ENCODE measurements around the gene SNPH. TPM values are rescaled to one million over a fixed set of nuclear protein-coding genes. Genes with fewer than 3 reads are reported as not detected.
"Not testable (repeated sequence)": the region's sequence is repeated elsewhere in the genome, so short reads cannot be mapped to it uniquely, and the experiment has no call there.

Gene SNPH
- total RNA-seq, 1 donor from 2014 or later: 3.3 TPM

- no peaks in the 10 kb centered on the region for H3K27me3 Mint-ChIP-seq
- H3K27ac Mint-ChIP-seq: no peak overlapping the region
- H3K36me3 Mint-ChIP-seq (ENCODE audit: insufficient read depth): peaks cover 3% of the 10 kb centered on the region
- no peak for DNase-seq (ENCODE audit: low spot score, unreplicated experiment)
- no peaks in the 10 kb centered on the region for H3K9me3 Mint-ChIP-seq (ENCODE audit: low read depth)
- H3K4me3 Mint-ChIP-seq (ENCODE audit: low read depth): no peak overlapping the region
- peaks cover 1% of the 10 kb centered on the region for H3K4me1 Mint-ChIP-seq (ENCODE audit: low read depth)
- no peak for TF ChIP-seq CTCF (IDR thresholded peaks at IDR 0.05; ENCODE audit: unreplicated experiment)
These were observed 72.0 kb downstream of the SNPH start for GRCh38 chr20:1338096-1338495.

- no peak for TF ChIP-seq CTCF (IDR thresholded peaks at IDR 0.05; ENCODE audit: unreplicated experiment)
- H3K36me3 Mint-ChIP-seq (ENCODE audit: insufficient read depth): peaks cover 1% of the 10 kb centered on the region
- no peak for DNase-seq (ENCODE audit: low spot score, unreplicated experiment)
- H3K9me3 Mint-ChIP-seq (ENCODE audit: low read depth): no peaks in the 10 kb centered on the region
- H3K27ac Mint-ChIP-seq: no peak overlapping the region
- H3K27me3 Mint-ChIP-seq: no peaks in the 10 kb centered on the region
- peaks cover 1% of the 10 kb centered on the region for H3K4me1 Mint-ChIP-seq (ENCODE audit: low read depth)
- H3K4me3 Mint-ChIP-seq (ENCODE audit: low read depth): no peak overlapping the region
These were observed 72.7 kb downstream of the SNPH start for GRCh38 chr20:1338801-1339200.

GRCh38 chr20:1341561-1342265, 75.6 kb downstream of the SNPH start:
- no peak for DNase-seq (ENCODE audit: low spot score, unreplicated experiment)
- Mint-ChIP-seq H3K36me3 (ENCODE audit: insufficient read depth) (peaks cover 3% of the 10 kb centered on the region), H3K27ac (no peak overlapping the region), H3K4me3 (ENCODE audit: low read depth) (no peak overlapping the region), H3K9me3 (ENCODE audit: low read depth) (peaks cover 6% of the 10 kb centered on the region), H3K4me1 (ENCODE audit: low read depth) (peaks cover 1% of the 10 kb centered on the region), H3K27me3 (no peaks in the 10 kb centered on the region)
- no peak for TF ChIP-seq CTCF (IDR thresholded peaks at IDR 0.05; ENCODE audit: unreplicated experiment)

- peaks cover 18% of the 10 kb centered on the region for H3K9me3 Mint-ChIP-seq (ENCODE audit: low read depth)
- H3K36me3 Mint-ChIP-seq (ENCODE audit: insufficient read depth): peaks cover 13% of the 10 kb centered on the region
- not testable (repeated sequence) for H3K27ac Mint-ChIP-seq; H3K4me1 Mint-ChIP-seq (ENCODE audit: low read depth); H3K4me3 Mint-ChIP-seq (ENCODE audit: low read depth); DNase-seq (ENCODE audit: low spot score, unreplicated experiment); H3K27me3 Mint-ChIP-seq
These were observed 77.5 kb downstream of the SNPH start for GRCh38 chr20:1343446-1344124.

DNA sequence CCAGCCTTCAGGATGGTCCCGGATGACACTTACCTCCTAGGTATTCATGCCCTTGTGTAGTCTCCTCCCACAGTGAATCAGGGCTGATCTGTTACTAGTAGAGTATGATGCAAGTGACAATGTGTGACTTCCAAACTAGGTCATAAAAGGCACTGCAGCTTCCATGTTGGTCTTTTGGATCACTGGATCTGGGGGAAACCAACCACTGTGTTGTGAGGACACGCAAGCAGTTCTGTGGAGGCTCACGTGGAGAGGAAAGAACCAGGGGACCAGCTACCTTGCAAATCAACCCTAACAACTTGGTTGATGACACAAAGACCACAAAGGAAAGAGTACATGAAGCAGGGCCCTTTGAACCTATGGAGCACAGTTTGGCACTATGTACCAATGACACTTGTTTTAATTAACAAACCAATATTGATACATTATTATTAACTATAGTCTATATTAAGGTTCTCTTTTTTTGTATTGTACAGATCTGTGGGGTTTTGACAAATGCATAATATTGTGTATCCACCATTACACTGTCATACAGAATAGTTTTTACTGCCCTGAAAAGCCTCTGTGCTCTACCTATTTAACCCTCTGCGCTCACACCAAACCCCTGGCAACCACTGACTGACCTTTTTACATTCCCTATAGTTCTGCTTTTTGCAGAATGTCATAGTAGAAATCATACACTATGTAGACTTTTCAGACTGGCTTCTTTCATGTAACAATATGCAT, 79.1 kb downstream of the SNPH start:
- no peak overlapping the region for H3K4me3 Mint-ChIP-seq (ENCODE audit: low read depth)
- DNase-seq (ENCODE audit: low spot score, unreplicated experiment): no peak
- H3K27me3 Mint-ChIP-seq: no peaks in the 10 kb centered on the region
- peaks cover 18% of the 10 kb centered on the region for H3K36me3 Mint-ChIP-seq (ENCODE audit: insufficient read depth)
- H3K27ac Mint-ChIP-seq: no peak overlapping the region
- H3K4me1 Mint-ChIP-seq (ENCODE audit: low read depth): no peaks in the 10 kb centered on the region
- no peak for TF ChIP-seq CTCF (IDR thresholded peaks at IDR 0.05; ENCODE audit: unreplicated experiment)
- H3K9me3 Mint-ChIP-seq (ENCODE audit: low read depth): peaks cover 28% of the 10 kb centered on the region

Measured in progenitor cell of endocrine pancreas (in vitro differentiated cells).